HG02610 (cell line): Measurements from ENCODE around the gene GFM2.
A peak's percentile ranks its signal among the peaks of the same experiment; 100 is the strongest.
"Not testable (repeated sequence)": the region's sequence is repeated elsewhere in the genome, so short reads cannot be mapped to it uniquely, and the experiment has no call there.

Experiments used
- ATAC-seq: cut with Tn5 transposase; IDR thresholded peaks from one replicate; pipeline ENCODE4 v1.9.1; 2021; ENCODE audit warnings: mild to moderate bottlenecking, moderate library complexity; ENCODE audit not compliant: unreplicated experiment

The GFM2 gene, protein sequence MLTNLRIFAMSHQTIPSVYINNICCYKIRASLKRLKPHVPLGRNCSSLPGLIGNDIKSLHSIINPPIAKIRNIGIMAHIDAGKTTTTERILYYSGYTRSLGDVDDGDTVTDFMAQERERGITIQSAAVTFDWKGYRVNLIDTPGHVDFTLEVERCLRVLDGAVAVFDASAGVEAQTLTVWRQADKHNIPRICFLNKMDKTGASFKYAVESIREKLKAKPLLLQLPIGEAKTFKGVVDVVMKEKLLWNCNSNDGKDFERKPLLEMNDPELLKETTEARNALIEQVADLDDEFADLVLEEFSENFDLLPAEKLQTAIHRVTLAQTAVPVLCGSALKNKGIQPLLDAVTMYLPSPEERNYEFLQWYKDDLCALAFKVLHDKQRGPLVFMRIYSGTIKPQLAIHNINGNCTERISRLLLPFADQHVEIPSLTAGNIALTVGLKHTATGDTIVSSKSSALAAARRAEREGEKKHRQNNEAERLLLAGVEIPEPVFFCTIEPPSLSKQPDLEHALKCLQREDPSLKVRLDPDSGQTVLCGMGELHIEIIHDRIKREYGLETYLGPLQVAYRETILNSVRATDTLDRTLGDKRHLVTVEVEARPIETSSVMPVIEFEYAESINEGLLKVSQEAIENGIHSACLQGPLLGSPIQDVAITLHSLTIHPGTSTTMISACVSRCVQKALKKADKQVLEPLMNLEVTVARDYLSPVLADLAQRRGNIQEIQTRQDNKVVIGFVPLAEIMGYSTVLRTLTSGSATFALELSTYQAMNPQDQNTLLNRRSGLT

GRCh38 chr5:74766849-74767578 is at the start of gene GFM2, which contains the start of gene NSA2:
Gene GFM2 (minus strand): TSS chr5:74767117. CDS start chr5:74763742, 3,375 bp downstream.
Gene NSA2 (plus strand): TSS chr5:74767249. CDS start chr5:74767361, 112 bp downstream.
- ATAC-seq, result peak; percentile 83

GRCh38 chr5:74810915-74811314 is 44.0 kb upstream of the GFM2 start:
- ATAC-seq, result no peak

DNA sequence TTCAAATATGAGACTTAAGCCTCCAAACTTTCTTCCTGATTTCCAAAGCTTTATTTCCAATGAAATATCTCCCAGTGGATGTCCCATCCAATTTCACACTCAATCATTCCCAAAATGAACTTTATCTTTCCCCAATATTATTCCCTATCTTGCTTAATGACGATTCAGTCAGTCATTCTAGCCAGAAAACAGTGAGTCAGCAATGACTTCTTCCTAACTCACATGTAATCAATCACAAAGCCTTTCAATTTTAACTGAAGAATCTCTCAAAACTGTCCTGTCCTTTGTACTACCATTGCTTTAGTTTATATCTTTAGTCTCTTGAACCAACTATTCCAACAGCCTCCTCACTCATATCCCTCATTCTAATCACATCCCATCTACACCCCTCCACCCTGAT is 35.0 kb upstream of the GFM2 start:
- ATAC-seq, result no peak

- ATAC-seq, result no peak
Measured at GRCh38 chr5:74801197-74801596, 34.3 kb upstream of the GFM2 start.

DNA sequence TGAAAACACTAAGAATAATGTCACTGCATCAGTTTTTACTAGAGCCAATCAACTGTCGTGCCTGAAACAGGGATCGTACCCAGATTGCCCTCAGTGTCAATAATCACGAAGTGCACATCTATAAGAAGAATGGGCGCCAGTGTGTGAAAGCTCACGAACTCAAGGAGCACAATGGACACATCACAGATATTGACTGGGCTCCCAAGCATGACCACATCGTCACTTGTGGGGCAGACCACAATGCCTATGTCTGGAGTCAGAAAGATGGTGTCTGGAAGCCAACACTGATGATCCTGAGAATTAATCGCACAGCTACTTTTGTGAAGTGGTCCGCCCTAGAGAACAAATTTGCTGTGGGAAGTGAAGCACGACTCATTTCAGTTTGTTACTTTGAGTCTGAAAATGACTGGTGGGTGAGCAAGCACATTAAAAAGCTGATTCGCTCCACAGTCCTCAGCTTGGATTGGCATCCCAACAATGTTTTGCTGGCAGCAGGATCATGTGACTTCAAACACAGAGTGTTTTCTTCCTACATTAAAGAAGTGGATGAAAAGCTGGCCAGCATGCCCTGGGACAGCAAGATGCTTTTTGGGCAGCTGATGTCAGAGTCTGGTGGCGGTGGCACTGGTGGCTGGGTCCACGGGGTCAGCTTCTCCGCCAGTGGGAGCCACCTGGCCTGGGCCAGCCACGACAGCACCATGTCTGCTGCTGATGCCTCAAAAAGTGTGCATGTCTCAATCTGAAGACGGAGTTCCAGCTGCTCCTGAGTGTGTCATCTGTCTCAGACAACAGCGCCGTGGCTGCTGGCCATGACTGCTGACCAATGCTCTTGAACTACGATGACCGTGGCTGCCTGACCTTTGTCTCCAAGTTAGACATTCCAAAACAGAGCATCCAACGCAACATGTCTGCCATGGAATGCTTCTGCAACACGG is 32.3 kb upstream of the GFM2 start:
- no peak for ATAC-seq

GRCh38 chr5:74791669-74792068 is 24.8 kb upstream of the GFM2 start:
- ATAC-seq, result not testable (repeated sequence)

- ATAC-seq, result no peak
Measured at GRCh38 chr5:74787424-74787823, 20.5 kb upstream of the GFM2 start.

GRCh38 chr5:74786851-74787250 is 19.9 kb upstream of the GFM2 start:
- no peak for ATAC-seq

GRCh38 chr5:74778609-74779008 is 11.7 kb upstream of the GFM2 start:
- no peak for ATAC-seq

GRCh38 chr5:74772359-74772758 is 5.4 kb upstream of the GFM2 start:
- ATAC-seq, result no peak

DNA sequence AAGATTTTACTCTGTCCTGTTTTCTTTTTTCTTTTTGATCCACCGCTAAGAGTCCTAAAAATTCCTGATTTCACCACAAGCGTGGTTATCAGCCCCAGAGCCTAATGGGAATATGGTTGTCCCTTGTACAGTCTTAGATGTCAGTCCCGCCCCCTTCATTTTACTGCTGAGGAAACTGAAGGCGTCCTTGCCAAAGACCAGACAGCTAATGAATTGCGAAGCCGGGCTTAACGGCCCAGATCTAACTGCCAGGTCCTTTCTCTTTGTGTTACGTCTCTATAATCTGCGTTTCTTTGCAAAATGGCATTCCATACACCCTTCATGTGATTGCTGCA is 629 bp upstream of the GFM2 start:
- ATAC-seq, result peak; percentile 30

DNA sequence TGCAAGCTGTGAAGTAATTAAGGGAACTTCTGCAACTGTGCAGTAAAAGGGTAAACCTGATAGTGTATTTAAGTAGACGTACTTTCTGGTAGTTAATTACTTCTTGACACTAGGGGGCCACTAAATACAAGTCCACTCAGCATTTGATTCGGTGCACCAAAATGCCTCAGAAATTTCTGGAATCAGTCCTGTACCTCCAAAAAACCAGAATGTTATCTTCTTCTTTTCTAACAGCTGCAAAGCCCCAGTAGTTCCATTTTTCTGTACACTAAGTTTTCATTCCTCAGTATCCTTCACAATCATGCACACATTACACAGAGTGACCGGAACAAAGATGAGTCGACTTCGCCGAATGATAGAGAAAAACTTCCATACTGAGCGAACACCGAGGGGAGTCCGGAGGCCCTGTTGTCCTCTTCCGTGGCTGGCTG is 484 bp downstream of the GFM2 start:
- peak; percentile 45 for ATAC-seq

DNA sequence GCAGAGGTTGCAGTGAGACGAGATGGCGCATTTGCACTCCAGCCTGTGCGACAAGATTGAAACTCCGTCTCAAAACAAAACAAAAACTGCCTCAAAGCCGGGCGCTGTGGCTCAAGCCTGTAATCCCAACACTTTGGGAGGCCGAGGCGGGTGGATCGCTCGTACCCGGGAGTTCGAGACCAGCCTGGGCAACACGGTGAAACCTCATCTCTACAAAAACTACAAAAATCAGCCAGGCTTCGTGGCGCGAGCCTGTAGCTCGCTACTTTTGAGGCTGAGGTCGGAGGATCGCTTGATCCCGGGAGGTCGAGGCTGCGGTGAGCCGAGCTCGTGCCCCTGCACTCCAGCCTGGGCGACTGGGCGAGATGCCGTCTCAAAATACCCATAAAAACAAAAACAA is 988 bp downstream of the GFM2 start:
- ATAC-seq, result no peak

GRCh38 chr5:74765201-74765600 is 1.7 kb downstream of the GFM2 start:
- no peak for ATAC-seq

DNA sequence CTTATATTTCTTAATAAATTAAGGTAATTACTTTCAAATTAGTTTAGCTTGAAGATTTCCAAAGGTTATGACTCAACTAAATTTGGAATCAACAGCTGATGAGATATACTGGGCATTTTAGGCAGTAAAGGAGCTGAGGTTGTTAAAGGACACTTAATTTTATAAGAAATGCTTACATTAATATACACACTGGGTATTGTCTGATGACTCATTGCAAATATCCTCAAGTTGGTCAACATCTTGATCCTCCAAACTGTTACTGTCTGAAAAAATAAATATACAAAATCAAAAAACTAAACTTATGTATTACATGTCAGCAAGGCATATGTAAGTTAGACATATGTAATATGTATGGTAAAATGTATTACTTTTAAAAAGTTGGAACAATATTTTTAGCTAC is 3.4 kb downstream of the GFM2 start:
- no peak for ATAC-seq

- no peak for ATAC-seq
Measured at GRCh38 chr5:74762599-74762998, 4.3 kb downstream of the GFM2 start.

GRCh38 chr5:74761241-74761640 is 5.7 kb downstream of the GFM2 start:
- peak; percentile 48 for ATAC-seq

- ATAC-seq, result not testable (repeated sequence)
Measured at GRCh38 chr5:74748742-74749141, 18.2 kb downstream of the GFM2 start.

GRCh38 chr5:74738406-74738805 is 28.5 kb downstream of the GFM2 start:
- no peak for ATAC-seq

- no peak for ATAC-seq
Measured at GRCh38 chr5:74736759-74737158, 30.2 kb downstream of the GFM2 start.
